Hepatocyte (in vitro differentiated cells): ENCODE measurements around the gene ESRRA. TPM values are rescaled to one million over a fixed set of nuclear protein-coding genes. Genes with fewer than 3 reads are reported as not detected.

ENCODE experiments used
- DNase-seq: peaks from one replicate; pipeline ENCODE4 v3.0.0-alpha.2; 2016; ENCODE audit warnings: low spot score
- H2AFZ ChIP-seq: fragments of 200-600 bp; sonication (generic); 2 replicates; pipeline ENCODE4 v1.6.0; 2016; ENCODE audit warnings: antibody characterized with exemption, mild to moderate bottlenecking
- H3K27ac ChIP-seq: fragments of 200-600 bp; sonication (generic); 2 replicates; pipeline ENCODE4 v1.5.1; 2016; ENCODE audit warnings: mild to moderate bottlenecking
- H3K27me3 ChIP-seq: fragments of 200-600 bp; sonication (generic); 2 replicates; pipeline ENCODE4 v1.6.1; 2016
- H3K36me3 ChIP-seq: fragments of 200-600 bp; sonication (generic); replicated peaks from 2 replicates; pipeline ENCODE4 v1.5.1; 2016; ENCODE audit warnings: low read depth; ENCODE audit not compliant: insufficient read depth
- H3K4me1 ChIP-seq: fragments of 200-600 bp; sonication (generic); 2 replicates; pipeline ENCODE4 v1.5.1; 2016; ENCODE audit warnings: mild to moderate bottlenecking, moderate library complexity; ENCODE audit not compliant: insufficient read depth
- H3K4me2 ChIP-seq: fragments of 200-600 bp; sonication (generic); 2 replicates; pipeline ENCODE4 v1.6.0; 2016
- H3K4me3 ChIP-seq: fragments of 200-600 bp; sonication (generic); 2 replicates; pipeline ENCODE4 v1.5.1; 2016; ENCODE audit warnings: mild to moderate bottlenecking
- H3K79me2 ChIP-seq: fragments of 200-600 bp; sonication (generic); 2 replicates; pipeline ENCODE4 v1.6.0; 2017; ENCODE audit warnings: mild to moderate bottlenecking
- H3K9me2 ChIP-seq: fragments of 200-600 bp; sonication (generic); replicated peaks from 2 replicates; pipeline ENCODE4 v1.6.0; 2017; ENCODE audit warnings: mild to moderate bottlenecking; ENCODE audit not compliant: insufficient read depth
- H3K9me3 ChIP-seq: fragments of 200-600 bp; sonication (generic); 2 replicates; pipeline ENCODE4 v1.5.1; 2016; ENCODE audit warnings: low read depth, mild to moderate bottlenecking
- H4K20me1 ChIP-seq: fragments of 200-600 bp; sonication (generic); 2 replicates; pipeline ENCODE4 v1.6.0; 2016; ENCODE audit warnings: mild to moderate bottlenecking; ENCODE audit not compliant: insufficient read depth, poor library complexity, severe bottlenecking
- EZH2 ChIP-seq: fragments of 200-600 bp; sonication (generic); IDR thresholded peaks from 2 replicates; pipeline ENCODE4 v1.6.1; 2016; ENCODE audit warnings: antibody characterized with exemption, mild to moderate bottlenecking, borderline replicate concordance
- EZH2phosphoT487 ChIP-seq: fragments of 200-600 bp; sonication (generic); IDR thresholded peaks from one replicate; pipeline ENCODE4 v1.6.1; 2018; ENCODE audit warnings: antibody characterized with exemption, mild to moderate bottlenecking, low read depth, moderate library complexity; ENCODE audit not compliant: unreplicated experiment, severe bottlenecking
- WGBS: methylation state at CpG from one replicate; pipeline ENCODE4 v1.1.6; 2016; ENCODE audit warnings: low lambda C conversion rate; ENCODE audit errors: missing lambda C conversion rate; 5-methylcytosine and 5-hydroxymethylcytosine counted together
- polyA plus RNA-seq: library from polyadenylated mRNA; unstranded; fragments of >200 nt; fragmentation: Nextera tagmentation; extraction: Ambion mirVana; gene quantifications from 2 replicates; pipeline ENCODE4 v1.2.1, GENCODE V29; 2016
- total RNA-seq: library from RNA; depleted of rRNA; stranded (reverse); fragments of >200 nt; gene quantifications from 2 replicates; pipeline ENCODE4 v1.2.3, GENCODE V29; 2014
- TF ChIP-seq, protein P1 (sequence below): fragments of 200-600 bp; sonication (generic); IDR thresholded peaks from 2 replicates; pipeline ENCODE4 v1.5.1; 2016; ENCODE audit warnings: antibody characterized with exemption, mild to moderate bottlenecking; ENCODE audit not compliant: poor library complexity

The ESRRA gene
- total and polyA plus RNA-seq, 2 experiments from 2014 or later, result 57.4 to 62.0 TPM

DNA sequence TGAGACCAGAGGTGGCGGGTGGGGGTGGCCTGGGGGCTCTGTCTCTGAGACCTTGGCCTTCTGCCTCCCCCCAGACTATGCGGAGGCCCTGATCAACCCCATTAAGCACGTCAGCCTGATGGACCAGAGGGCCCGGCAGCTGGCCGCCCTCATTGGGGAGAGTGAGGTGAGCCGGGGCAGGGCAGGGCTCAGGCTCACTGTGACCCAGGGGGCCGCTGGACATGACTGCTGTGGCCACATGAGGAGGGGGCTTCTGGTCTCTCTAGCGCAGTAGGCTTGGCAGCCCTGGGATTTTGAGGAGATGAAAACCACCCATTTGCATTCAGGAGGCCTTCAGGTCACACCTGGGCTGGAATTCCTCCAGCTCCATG lies 41.4 kb upstream of the ESRRA start:
- Histone ChIP-seq H4K20me1 (no peaks in the 10 kb centered on the region), H3K9me3 (no peaks in the 10 kb centered on the region), H3K9me2 (no peaks in the 10 kb centered on the region), H3K4me3 (no peak overlapping the region), H3K27me3 (no peaks in the 10 kb centered on the region), H3K4me1 (peaks cover 11% of the 10 kb centered on the region), H3K27ac (no peak overlapping the region), H3K4me2 (no peak overlapping the region), H3K79me2 (no peaks in the 10 kb centered on the region), H3K36me3 (no peaks in the 10 kb centered on the region), H2AFZ (no peak overlapping the region)
- 89% methylated on average over 7 of the region's 8 CpGs for WGBS
- no peak for TF ChIP-seq EZH2phosphoT487
- DNase-seq, result no peak

DNA sequence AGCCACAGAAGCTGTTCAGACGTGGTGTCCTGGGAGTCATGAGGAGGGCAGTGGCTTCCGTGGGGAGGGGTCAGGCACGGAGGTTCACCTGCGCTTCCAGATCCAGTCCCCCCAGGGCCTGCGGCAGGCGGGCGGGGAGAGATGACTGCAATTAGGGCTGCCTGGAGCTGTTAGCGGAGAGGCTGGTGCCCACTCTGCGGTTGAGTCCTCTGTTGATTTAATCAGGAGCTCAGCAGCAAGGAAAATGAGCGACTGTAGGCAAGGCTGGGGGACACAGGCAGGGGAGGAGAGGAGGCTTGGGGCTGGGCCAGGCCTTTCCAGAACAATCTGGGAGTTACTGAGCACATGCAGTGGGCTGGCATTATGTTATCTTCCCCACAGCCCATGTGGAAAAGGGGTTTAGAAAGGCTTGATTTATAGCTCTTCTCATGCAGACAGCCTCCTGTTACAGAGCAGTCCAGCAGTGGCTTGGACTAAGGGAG lies 40.9 kb upstream of the ESRRA start:
- Histone ChIP-seq H3K4me1 (peaks cover 12% of the 10 kb centered on the region), H3K36me3 (no peaks in the 10 kb centered on the region), H3K4me2 (no peak overlapping the region), H3K9me3 (no peaks in the 10 kb centered on the region), H2AFZ (no peak overlapping the region), H3K27ac (no peak overlapping the region), H3K9me2 (no peaks in the 10 kb centered on the region), H3K4me3 (no peak overlapping the region), H3K79me2 (no peaks in the 10 kb centered on the region), H4K20me1 (no peaks in the 10 kb centered on the region), H3K27me3 (no peaks in the 10 kb centered on the region)
- DNase-seq, result no peak
- 84% methylated on average over 10 of the region's 10 CpGs for WGBS
- TF ChIP-seq EZH2 (no peak), EZH2phosphoT487 (no peak)
- TF ChIP-seq, protein P1, sequence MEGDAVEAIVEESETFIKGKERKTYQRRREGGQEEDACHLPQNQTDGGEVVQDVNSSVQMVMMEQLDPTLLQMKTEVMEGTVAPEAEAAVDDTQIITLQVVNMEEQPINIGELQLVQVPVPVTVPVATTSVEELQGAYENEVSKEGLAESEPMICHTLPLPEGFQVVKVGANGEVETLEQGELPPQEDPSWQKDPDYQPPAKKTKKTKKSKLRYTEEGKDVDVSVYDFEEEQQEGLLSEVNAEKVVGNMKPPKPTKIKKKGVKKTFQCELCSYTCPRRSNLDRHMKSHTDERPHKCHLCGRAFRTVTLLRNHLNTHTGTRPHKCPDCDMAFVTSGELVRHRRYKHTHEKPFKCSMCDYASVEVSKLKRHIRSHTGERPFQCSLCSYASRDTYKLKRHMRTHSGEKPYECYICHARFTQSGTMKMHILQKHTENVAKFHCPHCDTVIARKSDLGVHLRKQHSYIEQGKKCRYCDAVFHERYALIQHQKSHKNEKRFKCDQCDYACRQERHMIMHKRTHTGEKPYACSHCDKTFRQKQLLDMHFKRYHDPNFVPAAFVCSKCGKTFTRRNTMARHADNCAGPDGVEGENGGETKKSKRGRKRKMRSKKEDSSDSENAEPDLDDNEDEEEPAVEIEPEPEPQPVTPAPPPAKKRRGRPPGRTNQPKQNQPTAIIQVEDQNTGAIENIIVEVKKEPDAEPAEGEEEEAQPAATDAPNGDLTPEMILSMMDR, result no peak

DNA sequence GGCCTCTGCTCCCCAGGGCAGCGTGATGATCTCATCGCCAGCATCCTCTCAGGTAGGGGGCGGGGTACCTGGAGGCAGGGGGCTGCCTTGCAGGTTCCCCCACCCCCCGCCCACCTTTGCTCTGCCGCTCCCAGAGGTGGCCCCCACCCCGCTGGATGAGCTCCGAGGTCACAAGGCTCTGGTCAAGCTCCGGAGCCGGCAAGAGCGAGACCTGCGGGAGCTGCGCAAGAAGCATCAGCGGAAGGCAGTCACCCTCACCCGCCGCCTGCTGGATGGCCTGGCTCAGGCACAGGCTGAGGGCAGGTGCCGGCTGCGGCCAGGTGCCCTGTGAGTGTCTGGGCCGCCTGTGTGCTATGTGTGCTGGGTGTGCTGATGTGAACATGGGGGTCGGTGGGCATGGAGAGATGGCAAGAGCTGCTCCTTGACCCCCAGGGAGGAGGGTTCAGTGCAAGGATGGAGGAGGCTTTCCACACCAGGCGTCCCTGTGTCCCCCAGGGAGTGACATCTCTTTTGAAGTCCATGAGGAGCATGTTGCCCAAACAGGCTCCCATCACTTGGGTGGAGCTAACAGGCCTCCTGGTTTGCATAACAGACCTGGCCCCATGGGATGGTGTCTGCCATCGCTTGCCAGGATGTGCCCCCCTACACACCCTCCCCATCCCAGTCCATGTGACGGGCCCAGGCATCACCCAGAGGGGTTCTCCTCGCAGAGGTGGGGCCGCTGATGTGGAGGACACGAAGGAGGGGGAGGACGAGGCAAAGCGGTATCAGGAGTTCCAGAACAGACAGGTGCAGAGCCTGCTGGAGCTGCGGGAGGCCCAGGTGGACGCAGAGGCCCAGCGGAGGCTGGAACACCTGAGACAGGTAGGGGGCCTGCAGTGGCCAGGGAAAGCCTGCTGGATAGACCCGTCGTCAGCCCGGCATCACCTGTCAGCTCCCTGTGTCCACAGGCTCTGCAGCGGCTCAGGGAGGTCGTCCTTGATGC lies 39.9 kb upstream of the ESRRA start:
- Histone ChIP-seq H4K20me1 (no peaks in the 10 kb centered on the region), H3K4me3 (no peak overlapping the region), H3K27me3 (no peaks in the 10 kb centered on the region), H3K4me2 (no peak overlapping the region), H3K27ac (no peak overlapping the region), H3K9me3 (no peaks in the 10 kb centered on the region), H3K36me3 (no peaks in the 10 kb centered on the region), H2AFZ (no peak overlapping the region), H3K4me1 (peaks cover 12% of the 10 kb centered on the region), H3K9me2 (no peaks in the 10 kb centered on the region), H3K79me2 (no peaks in the 10 kb centered on the region)
- DNase-seq, result no peak
- WGBS, result 89% methylated on average over 19 of the region's 35 CpGs
- TF ChIP-seq EZH2phosphoT487 (no peak), EZH2 (no peak)
- TF ChIP-seq, protein P1, result no peak

DNA sequence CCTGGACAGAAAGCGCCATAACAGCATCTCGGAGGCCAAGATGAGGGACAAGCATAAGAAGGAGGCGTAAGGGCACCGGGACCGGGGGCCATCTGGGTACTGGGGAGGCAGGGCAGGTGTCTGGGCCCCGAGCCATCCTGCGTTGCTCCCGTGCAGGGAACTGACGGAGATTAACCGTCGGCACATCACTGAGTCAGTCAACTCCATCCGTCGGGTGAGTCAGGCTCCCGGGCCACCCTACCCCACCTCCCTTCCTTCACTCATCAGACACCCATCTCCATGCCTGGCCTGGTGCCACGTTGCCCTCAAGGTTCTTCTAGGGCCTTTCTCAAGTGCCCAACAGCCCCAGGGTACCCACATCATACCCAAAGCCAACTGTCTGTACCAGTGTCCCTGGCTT lies 39.0 kb upstream of the ESRRA start:
- no peak overlapping the region for H3K27ac ChIP-seq
- H3K36me3 ChIP-seq, result no peaks in the 10 kb centered on the region
- TF ChIP-seq EZH2 (no peak), EZH2phosphoT487 (no peak)
- TF ChIP-seq, protein P1, result no peak

More for the DNA sequence above, 39.0 kb upstream of the ESRRA start:
- no peak overlapping the region for H3K4me2 ChIP-seq
- H3K9me2 ChIP-seq, result no peaks in the 10 kb centered on the region
- no peaks in the 10 kb centered on the region for H4K20me1 ChIP-seq
- DNase-seq, result no peak
- 92% methylated on average over 15 of the region's 15 CpGs for WGBS
- no peak overlapping the region for H2AFZ ChIP-seq
- peaks cover 12% of the 10 kb centered on the region for H3K4me1 ChIP-seq
- H3K79me2 ChIP-seq, result no peaks in the 10 kb centered on the region
- H3K27me3 ChIP-seq, result no peaks in the 10 kb centered on the region
- H3K9me3 ChIP-seq, result no peaks in the 10 kb centered on the region
- H3K4me3 ChIP-seq, result no peak overlapping the region
